EL (cell line): ENCODE data around the gene IL10.
A peak's percentile ranks its signal among the peaks of the same experiment; 100 is the strongest.

Experiments used
- DNase-seq: peaks from one replicate; pipeline ENCODE4 v3.0.0-alpha.2; 2016

Gene IL10

DNA sequence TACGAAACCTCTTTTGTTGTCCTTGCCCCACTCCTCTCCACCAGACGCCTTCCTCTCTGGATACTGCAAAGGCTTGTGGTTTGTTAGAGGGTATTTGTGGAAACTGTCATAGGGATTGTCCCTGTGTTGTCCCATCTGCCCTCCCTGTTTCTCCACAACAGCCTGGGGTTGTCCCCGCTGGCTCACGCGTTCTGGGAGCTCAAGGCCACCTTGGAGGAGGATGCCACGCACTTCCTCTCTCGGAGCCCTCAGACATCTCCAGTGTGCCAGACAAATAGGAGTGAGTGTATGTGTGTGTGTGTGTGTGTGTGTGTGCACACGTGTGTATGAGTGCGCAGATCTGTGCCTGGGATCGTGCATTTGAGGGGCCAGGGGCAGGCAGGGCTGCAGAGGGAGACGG lies 39.3 kb downstream of the IL10 start:
- DNase-seq = no peak

DNA sequence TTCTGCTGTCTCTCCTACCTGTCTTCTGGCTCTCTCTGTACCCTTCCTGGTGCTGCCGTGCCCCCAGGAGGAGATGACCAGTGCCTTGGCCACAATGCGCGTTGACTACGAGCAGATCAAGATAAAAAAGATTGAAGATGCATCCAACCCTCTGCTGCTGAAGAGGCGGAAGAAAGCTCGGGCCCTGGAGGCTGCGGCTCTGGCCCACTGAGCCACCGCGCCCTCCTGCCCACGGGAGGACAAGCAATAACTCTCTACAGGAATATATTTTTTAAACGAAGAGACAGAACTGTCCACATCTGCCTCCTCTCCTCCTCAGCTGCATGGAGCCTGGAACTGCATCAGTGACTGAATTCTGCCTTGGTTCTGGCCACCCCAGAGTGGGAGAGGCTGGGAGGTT lies 39.8 kb downstream of the IL10 start:
- DNase-seq = no peak

DNA sequence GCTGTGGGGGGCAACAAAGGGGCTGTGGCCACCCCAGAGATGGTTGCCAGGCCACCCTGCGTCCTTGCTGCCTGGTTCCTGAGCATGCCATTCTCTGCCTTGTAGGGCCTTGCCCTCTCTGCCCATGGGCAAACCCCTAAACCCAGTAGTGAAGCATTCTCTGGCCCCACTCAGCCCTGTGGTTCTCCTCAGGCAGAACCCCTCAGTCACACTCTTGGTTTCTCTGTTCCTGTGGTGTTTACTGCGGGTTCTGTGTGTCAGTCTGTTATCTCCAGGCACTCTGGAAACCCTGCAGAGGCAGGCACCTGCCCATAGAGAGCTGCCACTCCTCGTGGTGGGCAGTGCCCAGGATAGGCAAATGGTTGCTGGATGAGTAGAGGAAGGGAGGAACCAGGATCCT lies 42.8 kb downstream of the IL10 start:
- DNase-seq = no peak

DNA sequence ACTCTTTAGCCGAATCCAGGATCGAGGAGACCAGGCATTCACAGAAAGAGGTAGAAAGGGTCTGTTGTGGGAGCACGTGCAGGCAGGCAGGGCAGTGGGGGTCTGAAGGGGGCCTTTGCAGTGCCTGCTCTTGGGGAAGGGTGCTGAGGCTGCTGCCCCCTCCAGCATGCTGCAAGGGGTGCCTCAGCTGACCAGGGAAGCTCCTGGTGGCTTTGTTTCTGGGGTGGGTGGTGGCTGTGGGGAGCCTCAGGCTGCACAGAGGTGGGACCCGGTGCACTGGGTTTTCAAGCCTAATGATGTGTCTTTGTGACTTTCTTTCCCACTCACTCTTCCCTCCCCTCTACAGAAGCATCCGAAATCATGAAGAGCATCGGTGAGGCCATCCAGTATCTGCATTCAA lies 43.2 kb downstream of the IL10 start:
- DNase-seq = no peak

DNA sequence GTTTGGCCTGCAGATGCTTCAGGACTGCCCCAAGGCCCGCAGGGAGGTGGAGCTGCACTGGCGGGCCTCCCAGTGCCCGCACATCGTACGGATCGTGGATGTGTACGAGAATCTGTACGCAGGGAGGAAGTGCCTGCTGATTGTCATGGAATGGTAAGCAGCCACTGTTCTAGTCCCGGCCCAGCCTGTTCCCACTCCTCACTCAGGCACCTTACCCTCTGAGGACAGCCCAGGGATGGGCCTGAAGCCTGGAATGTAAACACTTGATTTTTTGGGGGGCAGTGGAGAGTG lies 43.7 kb downstream of the IL10 start:
- DNase-seq = no peak

DNA sequence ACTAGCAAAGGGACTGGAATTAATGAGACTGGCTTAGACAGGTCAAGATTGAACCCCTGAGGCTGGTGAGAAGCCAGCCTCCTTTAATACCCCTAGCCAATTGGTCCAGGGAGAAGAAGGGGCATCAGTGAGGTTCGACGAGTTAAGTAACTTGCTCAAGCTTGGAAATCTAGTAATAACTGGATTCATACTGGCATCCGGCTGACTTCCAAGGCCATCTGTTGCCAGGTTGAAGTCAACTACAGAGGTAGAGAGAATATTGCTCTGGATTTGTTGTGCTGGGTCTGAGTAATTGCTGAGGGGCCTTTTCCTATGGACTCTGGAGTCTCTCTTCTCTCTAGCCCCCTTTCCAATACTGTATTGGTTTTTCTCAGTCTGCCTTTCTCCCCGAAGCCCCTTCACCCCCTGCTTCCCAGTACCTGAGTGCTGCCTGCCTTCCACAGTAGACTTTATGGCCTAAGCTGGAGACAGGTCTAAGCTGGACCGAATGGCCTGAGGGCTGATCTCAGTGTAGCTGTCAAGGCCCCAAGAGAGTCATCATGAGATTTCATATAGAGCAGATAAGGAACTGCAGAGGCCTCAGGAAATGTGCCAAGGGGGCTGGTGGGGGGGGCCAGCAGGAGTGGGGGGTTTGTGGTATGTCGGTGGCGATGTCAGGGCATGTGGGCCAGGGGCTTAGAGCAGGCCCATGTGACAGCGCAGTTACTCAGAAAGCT lies 44.2 kb downstream of the IL10 start:
- no peak for DNase-seq

DNA sequence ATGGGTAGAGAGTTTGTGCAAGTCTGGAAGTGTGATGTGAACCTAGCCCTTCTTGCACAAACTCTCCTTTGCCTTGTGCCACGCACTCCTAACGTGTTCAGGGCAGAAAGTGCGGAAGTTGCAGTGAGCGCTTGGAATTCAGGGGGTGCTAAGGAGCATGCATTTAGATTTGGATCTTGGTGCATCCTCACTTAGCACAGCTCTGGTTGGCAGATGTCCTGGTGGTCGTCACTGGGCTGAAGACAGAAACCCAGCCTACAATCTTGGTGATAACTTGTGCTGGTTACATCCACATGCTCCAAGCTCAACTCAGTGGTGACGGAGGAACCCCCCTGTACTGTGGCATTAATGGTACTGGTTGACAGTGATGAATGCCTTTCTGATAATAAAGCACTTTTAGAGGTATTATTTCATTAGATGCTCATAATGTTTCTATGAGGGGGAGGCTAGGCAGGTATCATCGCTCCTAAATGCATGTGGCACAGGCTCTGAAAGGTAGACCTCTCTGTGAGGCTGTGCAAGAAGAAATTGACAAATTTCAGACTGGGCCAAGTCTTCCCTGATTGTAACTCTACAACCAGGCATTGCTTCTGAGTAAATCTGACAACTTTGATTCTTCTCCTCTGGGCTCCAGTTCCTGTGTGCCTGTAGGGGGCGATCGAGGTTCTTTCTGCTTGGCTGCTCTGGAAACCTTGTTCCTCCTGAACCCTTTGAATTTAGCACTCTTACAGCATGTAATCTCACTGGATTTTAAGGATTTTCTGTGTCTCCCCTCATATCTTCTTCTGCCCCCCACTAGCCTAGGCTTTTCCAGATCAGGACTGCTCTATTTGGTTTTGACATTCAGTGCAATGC lies 47.0 kb downstream of the IL10 start:
- peak; percentile 50 for DNase-seq

DNA sequence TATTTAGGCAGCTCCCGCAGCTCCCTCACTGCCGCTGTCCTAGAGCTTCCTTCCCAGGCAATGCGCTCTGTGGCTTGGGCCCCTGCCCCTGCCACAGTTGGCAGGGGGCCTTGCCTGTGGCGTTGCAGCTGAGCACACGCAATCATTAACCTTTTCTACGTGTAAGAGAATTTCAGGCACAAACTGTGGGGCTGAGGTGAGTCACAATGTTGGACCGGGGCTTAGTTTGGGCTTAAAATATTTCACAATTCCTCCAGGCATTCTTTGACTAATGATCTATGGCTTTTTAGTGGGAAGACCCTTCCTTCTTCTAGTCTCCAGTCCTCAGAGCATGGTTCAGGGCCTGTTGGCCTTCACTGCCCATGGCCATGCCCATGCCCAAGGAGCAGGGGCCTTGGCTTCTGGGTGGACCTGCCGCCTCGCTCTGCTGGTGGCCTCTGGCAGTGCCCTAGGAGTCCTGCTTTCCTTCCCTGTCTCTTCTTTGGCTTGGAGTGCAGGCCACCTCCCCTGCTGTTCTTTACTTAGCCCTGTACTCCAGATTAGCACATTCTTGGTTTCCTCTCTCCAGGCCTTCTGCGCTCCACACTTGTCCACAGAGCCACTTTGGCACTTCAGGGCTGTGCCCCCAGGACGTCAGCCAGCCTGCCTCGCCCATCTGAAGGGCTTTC lies 48.4 kb downstream of the IL10 start:
- peak; percentile 87 for DNase-seq

DNA sequence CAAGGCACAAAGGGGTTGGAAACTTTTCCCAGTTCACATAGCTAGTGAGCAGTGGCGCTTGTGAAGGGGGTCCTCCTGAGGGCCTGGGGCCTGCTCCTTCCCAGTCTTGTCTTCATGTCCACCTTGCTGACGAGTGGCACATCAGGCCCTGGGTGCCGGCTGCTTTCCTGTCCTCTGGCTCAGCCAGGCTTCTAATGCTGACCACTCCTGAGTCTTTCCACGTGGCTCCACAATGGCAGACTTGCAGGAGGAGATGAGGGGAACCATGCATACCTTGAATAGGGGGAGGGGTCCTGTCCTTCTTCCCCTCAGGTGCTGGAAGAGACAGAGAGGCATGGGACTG lies 48.9 kb downstream of the IL10 start:
- no peak for DNase-seq

DNA sequence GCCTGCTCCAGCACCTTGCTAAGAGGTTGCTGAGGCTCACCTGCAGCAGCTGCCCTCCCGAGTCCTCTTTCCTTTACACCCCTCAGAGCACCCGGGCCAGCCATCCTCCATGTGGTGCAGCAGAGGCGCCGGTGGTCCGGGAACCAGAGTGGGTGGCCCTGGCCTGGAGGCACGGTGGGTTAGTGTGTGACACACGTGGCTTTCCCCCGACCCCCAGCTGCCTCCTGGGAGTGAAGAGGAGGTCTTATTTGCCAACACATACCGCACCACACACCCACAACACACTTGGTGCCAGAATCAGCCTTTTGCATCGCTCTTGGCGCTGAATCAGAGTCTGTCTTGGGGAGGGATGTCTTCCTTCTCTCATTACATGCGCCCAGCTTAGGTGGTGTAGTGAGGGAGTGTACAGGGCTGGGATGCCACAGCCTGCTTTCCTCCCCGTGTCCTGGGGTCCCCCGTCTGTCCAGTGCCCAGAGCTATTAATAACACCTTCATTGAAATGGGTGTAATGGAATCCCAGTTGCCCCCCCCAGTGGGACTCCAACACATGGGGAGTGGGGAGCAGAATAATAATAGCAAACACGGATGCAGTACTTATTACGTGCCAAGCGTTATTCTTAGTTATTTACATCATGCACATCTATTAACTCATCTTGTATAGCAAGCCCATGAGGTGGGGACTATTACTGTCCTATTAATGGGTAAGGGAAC lies 49.4 kb downstream of the IL10 start:
- no peak for DNase-seq

DNA sequence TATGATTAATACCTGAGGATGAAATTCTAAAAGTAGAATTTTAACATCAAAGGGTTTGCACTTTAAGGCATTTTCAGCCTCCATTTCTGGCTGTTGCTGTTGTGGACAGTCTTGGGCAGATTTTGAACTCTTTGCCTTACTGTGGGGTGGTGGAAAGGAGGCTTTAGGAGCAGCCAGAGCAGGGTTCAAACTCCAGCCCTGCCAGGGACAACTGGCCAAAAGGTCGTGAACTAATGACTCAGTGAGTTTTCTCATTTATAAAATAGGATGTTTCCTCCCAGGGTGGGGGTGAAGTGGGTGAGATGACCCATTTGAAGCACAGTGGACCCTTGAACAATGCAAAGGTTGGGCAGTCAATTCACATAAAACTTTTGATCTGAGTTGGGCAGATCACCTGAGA lies 50.8 kb downstream of the IL10 start:
- no peak for DNase-seq

DNA sequence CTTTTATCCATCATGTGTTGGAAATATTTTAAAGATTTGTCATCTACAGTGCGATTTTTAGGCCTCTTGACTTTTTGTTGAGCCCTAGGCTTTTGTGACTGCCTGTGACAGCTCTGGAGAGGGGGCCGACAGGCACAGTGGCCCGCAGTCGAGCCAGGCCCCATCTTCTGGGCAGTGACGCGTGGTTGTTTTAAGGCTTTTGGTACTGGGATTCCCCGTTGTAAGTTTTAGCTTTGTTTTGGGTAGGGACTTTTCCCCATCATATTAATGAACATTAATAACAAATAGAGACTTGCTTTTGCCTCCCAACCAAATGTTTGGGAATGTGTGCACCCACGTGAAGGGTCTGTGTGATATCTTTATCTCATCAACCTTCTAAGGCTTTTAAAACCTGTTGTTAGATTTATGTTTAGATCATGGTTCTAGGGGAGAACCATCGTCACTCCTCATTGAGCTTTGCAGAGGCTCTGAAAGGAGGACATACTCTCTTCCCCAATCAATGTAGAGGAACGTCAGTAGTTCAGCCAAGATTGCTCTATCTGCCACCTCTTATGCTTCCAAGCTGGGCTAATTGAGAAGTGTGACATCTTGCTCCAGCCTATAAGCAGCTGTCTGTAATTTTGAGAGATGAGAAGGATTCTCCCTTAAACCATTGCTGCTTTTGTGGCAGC lies 53.0 kb downstream of the IL10 start:
- no peak for DNase-seq

DNA sequence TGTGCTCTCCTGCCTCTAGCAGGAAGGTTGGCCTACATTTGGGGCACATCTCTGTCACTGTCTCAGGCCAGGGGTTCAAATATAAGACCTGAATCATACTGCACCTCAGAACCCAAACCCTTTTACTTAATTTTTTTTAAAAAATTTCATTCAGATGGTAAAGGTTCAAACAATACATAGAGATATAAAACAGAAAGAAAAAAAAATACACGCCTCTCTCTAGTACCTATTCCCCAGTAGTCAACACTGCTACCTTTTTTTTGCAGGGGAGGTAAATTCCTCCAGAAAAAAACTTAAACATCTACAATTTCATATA lies 54.7 kb downstream of the IL10 start:
- no peak for DNase-seq
